D721Med (cell line): ENCODE measurements around the gene PPIP5K2.
"Not testable (repeated sequence)": the region's sequence is repeated elsewhere in the genome, so short reads cannot be mapped to it uniquely, and the experiment has no call there.

Experiments used
- DNase-seq: peaks from one replicate; pipeline ENCODE4 v3.0.0; 2011; ENCODE audit warnings: low spot score; ENCODE audit not compliant: insufficient read length
- FAIRE-seq: peaks from 2 replicates; lab custom pipeline; 2011; peaks lifted over from hg19 to GRCh38; lab: Jason Lieb, UNC
- CTCF ChIP-seq: IDR thresholded peaks from 2 replicates; pipeline ENCODE4 v1.5.1; 2012; ENCODE audit warnings: mild to moderate bottlenecking, control low read depth; ENCODE audit not compliant: insufficient read depth; ENCODE audit errors: missing control alignments

PPIP5K2 gene

DNA sequence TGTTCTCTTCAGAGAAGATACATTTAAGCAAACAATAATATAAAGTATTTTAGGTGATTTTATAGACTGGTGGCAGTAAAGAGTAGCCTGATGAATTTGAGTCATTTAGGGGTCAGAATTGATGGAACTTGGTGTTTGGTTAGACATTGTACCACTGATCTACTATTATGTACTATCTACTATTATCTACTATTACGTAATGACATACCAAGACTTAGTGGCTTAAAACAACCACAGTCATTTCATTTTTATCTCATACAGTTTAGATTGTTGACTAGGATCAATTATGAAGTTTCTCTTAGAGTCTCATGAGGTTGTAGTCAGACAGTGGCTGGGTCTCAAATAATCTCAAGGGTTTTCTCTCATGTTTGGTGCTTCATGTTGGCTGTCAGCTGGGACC lies 54.0 kb downstream of the PPIP5K2 start:
- DNase-seq (no peak), FAIRE-seq (no peak)
- no peak for TF ChIP-seq CTCF

DNA sequence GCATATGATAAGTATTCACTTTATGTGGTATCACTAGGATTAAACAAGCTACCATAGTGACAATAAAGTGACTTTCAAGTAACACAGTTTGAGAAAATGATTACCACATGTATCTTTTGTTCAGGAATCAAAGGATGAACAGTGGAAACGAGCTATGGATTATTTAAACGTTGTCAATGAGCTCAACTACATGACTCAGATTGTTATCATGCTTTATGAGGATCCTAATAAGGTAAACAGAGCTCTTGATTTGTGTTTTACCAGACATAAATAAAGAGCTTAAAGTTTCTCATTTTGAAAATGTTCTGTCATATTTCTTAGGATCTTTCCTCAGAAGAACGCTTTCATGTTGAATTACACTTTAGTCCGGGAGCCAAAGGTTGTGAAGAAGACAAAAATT lies 57.4 kb downstream of the PPIP5K2 start:
- no peak for FAIRE-seq
- no peak for DNase-seq
- TF ChIP-seq CTCF: no peak

DNA sequence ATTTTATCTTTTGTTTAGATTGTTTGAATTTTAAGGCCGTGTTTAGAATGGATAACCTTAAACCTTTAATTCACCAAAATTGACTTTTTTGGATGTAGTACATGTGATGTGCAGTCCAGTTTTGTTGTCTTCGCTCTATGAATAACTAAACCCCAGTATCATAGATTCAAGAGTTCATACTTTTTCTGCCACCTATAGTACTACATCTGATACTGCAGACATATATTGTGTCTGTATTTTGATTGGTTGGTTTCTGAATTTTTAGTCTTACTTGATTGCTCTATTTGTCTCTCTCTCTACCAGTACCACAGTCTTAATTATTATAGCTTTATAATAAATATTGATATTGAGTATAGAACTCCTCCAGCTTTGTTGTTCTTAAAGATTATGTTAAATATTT lies 58.1 kb downstream of the PPIP5K2 start:
- TF ChIP-seq CTCF: no peak
- FAIRE-seq (no peak), DNase-seq (no peak)

DNA sequence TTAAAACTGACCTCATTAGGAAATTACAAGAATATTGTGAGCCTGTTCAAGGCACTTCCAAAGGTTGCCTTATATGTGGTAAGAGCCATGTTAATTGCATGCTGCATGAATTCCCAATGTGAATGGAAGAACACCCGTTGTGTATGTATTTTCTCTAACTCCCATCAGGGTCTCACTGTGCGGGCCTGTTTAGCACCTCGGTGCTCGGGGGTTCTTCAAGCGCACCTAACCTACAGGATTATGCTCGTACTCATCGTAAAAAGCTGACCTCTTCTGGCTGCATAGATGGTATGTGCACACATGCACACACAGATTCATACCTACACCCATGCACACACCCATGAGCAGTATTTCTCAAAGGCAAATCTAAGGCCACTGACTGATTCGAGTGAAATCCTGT lies 66.1 kb downstream of the PPIP5K2 start:
- no peak for FAIRE-seq
- DNase-seq: no peak
- no peak for TF ChIP-seq CTCF

DNA sequence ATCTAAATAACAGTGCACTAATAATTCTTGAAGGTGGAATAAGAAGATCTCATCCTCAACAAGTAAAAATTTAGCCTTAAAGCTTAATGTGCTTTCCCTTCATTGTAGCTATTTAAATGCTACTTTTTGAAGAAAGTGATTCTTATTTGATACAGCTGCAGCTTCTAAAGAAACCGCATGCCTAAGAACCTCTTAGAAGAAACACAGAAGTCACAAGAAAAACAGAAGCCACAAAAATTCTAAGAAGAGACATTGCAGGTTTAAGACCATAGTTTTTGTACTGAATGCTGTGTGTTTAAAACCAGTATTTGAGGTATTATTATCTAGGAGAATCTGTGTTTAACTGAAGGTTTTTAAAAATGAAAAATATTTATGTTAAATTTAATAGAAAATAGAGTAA lies 68.3 kb downstream of the PPIP5K2 start:
- FAIRE-seq: no peak
- DNase-seq: no peak
- TF ChIP-seq CTCF: no peak

DNA sequence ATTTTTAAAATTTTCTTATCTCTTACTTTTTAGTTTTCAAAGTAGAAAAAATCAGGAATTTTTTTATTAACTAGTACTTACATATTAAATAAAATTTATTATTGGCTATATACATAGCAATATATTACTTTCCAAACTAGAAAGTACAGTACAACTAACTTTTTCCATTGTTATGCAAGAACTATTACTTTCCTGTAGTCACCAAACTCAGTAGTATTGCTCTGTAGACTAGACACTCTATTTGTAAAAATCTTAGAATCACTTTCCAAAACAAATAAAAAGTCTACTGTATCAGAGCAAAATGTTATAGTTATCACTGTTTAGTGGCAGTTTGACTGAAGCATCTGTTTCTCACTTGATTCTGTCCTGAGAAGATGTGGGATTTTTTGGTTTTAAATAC lies 83.1 kb downstream of the PPIP5K2 start:
- no peak for TF ChIP-seq CTCF
- no peak for DNase-seq
- FAIRE-seq: no peak

- not testable (repeated sequence) for DNase-seq, FAIRE-seq
These were observed 84.9 kb downstream of the PPIP5K2 start for GRCh38 chr5:103204990-103205389.
